ENCODE measurements around the gene FOLR3.
"Not testable (repeated sequence)": the region's sequence is repeated elsewhere in the genome, so short reads cannot be mapped to it uniquely, and the experiment has no call there.

Gene FOLR3

DNA sequence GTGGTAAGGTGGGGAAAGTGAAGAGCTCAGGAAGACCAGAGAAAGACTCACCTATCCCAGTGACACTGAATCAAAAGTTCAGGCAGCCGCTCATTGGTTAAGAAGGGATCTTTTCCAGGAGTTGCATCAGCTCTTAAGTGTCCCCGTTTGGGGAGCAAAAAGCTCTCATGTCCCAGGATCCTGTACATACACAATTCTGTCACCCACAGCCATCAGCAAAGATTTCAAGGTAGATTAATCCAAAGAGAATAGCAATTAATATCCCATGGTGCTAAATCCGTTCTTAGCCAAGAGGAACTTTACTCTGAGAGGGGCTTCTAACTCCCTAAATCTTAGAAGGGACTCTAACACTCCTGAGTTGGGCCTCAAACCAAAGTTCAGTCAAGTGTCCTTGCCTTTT lies 19.3 kb downstream of the FOLR3 start:
- H3K27ac ChIP-seq, result no peak overlapping the region
- TF ChIP-seq, protein P1, sequence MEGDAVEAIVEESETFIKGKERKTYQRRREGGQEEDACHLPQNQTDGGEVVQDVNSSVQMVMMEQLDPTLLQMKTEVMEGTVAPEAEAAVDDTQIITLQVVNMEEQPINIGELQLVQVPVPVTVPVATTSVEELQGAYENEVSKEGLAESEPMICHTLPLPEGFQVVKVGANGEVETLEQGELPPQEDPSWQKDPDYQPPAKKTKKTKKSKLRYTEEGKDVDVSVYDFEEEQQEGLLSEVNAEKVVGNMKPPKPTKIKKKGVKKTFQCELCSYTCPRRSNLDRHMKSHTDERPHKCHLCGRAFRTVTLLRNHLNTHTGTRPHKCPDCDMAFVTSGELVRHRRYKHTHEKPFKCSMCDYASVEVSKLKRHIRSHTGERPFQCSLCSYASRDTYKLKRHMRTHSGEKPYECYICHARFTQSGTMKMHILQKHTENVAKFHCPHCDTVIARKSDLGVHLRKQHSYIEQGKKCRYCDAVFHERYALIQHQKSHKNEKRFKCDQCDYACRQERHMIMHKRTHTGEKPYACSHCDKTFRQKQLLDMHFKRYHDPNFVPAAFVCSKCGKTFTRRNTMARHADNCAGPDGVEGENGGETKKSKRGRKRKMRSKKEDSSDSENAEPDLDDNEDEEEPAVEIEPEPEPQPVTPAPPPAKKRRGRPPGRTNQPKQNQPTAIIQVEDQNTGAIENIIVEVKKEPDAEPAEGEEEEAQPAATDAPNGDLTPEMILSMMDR (conservative IDR thresholded peaks at IDR 0.05), result no peak

DNA sequence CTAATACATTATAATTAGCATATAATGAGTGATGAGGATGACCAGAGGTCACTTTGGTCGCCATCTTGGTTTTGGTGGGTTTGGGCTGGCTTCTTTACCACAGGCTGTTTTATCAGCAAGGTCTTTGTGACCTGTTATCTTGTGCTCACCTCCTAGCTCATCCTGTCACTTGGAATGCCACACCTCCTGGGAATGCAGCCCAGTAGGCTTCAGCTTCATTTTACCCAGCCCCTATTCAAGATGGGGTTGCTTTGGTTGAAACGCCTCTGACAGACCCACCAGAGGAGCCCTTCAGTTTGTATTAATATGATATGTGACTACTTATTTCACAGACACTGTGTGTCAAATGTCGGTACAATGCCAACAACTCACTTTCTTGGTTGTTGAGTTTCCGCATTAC lies 20.2 kb downstream of the FOLR3 start:
- TF ChIP-seq, protein P1 (conservative IDR thresholded peaks at IDR 0.05), result no peak
- no peak overlapping the region for H3K27ac ChIP-seq

DNA sequence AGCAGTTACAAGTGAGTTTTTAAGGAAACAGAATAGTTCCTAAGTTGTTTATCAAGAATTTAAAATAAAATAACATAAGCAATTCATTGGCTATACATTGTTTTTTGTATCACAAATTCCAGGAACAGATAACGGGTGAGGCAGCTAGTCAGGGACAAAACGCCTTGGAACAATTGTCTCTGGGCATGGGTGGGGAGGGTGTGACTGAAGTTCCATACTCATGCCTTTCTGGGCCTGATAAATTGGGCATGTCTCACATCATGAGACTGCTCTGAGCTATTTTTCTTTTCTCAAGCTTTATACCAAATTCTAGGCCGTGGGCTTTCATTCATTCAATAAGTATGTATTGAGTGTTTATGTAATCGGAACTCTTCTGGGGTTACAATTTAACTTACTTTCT lies 21.6 kb downstream of the FOLR3 start:
- TF ChIP-seq, protein P1 (conservative IDR thresholded peaks at IDR 0.05), result no peak
- no peak overlapping the region for H3K27ac ChIP-seq

DNA sequence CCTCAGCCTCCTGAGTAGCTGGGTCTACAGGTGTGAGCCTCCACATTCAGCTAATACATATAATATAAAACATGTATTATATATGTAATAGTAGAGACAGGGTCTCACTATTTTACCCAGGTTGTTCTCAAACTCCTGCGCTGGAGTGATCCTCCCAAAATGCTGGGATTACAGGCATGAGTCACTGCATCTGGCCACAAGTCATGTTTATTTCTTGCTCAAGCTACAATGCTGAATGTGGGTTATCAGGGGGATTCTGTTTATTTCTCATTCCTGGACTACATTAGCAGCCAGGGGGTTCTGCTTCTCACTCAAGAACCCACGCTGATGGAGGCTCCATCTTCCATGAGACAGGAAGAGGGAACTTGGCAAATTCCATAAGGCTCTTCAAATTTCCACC lies 24.8 kb downstream of the FOLR3 start:
- H3K27ac ChIP-seq, result no peak overlapping the region
- TF ChIP-seq, protein P1 (conservative IDR thresholded peaks at IDR 0.05), result no peak

DNA sequence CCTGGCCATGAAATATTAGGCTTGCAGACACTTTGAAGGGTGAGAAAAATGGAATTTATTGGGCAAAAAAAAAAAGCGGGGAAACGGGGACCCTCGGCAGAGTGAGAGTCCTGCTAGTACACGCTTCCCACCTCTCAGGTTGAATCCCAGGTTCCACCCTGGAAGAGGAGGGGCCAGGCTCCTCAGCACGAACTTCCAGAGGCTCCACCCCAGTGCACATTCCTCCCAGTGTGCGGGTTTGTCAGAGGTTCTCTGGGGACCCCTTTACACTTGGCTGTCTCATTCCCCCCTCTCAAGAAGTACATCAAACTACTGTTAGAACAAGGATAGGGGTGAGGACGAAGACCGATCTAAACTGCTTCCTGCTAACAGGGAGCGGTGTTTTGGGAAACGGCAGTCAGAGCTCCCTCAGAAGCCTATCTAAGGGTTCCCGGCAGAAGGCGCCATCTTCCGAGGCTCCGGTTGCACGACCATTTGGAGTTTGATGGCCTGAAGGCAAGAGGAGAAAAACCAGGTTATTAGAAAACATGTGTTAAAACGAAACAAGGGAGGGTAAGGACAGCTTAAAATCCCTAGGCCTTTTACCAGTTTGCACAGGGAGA lies 27.5 kb downstream of the FOLR3 start:
- H3K27ac ChIP-seq, result no peak overlapping the region
- TF ChIP-seq, protein P1 (conservative IDR thresholded peaks at IDR 0.05), result no peak

DNA sequence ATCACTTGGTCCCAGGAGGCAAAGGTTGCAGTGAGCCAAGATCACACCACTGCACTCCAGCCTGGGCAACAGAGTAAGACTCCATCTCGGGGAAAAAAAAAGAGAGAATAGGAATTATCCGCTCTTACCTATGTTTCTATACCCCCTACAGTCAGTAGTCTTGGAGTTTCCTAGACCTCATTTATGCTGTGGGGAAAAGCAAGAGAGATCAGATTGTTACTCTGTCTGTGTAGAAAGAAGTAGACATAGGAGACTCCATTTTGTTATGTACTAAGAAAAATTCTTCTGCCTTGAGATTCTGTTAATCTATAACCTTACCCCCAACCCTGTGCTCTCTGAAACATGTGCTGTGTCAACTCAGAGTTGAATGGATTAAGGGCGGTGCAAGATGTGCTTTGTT lies 28.7 kb downstream of the FOLR3 start:
- H3K27ac ChIP-seq, result not testable (repeated sequence)

DNA sequence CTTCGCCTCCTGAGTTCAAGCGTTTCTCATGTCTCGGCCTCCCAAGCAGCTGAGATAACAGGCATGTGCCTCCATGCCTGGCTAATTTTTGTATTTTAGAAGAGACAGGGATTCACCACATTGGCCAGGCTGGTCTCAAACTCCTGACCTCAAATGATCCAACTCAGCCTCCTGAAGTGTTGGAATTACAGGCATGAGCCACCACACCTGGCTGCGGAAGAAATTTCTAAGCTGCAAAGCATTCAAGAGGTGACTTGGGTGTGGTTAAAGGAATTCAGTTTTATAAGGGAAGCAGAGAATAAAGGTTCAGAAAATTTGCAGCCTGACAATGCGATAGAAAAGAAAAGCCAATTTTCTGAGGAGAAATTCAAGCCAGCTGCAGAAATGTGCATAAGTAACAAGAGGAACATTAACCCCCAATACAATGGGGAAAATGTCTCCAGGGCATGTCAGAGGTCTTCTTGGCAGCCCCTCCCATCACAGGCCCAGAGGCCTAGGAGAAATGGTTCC lies 33.6 kb downstream of the FOLR3 start:
- H3K27ac ChIP-seq, result peak overlapping the region; percentile 59; the same call in 1 of the 2 replicates

DNA sequence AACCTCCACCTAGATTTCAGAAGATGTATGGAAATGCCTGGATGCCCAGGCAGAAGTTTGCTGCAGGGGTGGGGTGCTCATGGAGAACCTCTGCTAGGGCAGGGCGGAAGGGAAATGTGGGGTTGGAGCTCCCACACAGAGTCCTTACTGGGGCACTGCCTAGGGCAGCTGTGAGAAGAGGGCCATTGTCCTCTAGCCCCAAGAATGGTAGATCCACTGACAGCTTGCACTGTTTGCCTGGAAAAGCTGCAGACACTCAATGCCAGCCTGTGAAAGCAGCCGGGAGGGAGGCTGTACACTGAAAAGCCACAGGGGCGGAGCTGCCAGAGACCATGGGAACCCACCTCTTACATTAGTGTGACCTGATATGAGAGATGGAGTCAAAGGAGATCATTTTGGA lies 34.2 kb downstream of the FOLR3 start:
- H3K27ac ChIP-seq, result peak overlapping the region; percentile 59

DNA sequence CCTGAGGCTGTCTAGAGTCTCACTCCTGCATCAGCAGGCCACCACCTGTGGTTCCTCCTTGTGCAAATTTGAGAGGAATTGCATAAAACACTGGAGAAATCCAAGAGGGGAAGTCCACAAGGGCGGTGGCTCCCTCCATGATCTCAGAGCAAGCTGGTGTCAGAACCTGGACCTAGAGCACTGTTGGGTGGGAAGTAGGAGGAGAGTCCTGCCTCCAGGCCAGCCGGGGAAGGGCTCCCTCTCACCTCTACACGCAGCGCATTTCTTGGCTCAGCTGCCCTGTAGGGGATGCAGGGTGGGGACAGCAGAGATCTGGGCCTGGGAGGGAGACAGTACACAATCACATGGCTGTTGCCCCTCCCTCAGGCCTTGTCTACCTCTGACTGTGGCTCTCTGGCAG lies 36.5 kb downstream of the FOLR3 start:
- H3K27ac ChIP-seq, result not testable (repeated sequence)

DNA sequence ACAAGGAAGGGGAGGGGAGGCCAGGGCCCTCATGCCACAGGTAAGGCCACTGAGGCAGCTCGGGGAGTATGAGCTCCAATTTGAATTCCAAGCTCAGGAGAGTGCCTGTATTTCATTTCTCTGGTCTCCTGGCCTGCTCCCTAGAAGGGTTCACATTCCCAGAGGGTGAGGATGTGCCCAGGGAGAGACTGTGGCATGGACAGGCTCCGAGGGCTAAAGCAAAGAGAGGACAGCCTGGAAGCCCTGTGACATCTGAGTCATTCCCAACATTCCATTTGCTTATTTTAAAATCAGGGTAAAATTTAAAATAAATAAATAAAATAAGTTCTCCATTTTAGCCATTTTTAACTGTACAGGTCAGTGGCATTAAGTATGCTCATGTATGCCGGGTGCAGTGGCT lies 37.8 kb downstream of the FOLR3 start:
- TF ChIP-seq, protein P1 (conservative IDR thresholded peaks at IDR 0.05), result no peak
- H3K27ac ChIP-seq, result no peak overlapping the region

Measured in VCaP (cell line).